Stimulated activated CD8-positive, alpha-beta memory T cell treated with anti-CD3 and anti-CD28 coated beads, Interleukin-7, amount 100 ng/mL, for 24 hours (primary cell): ENCODE measurements around the gene SEPTIN10.

Experiments used
- DNase-seq: peaks from one replicate; pipeline ENCODE4 v3.0.0-alpha.2; 2020; ENCODE audit warnings: low read depth

SEPTIN10 gene

GRCh38 chr2:109494351-109494750 lies 119.4 kb downstream of the SEPTIN10 start:
- DNase-seq: no peak

GRCh38 chr2:109493176-109493935 lies 120.4 kb downstream of the SEPTIN10 start:
- DNase-seq: no peak
